Naive thymus-derived CD8-positive, alpha-beta T cell (primary cell): ENCODE results near the gene RNF113B. TPM values are rescaled to one million over a fixed set of nuclear protein-coding genes. Genes with fewer than 3 reads are reported as not detected.

ENCODE experiments used
- ATAC-seq, 2 donors: fragments of 150-1000 bp; cut with Tn5 transposase in 1 of 2; sonication (Bioruptor Pico), chemical (Tn5 transposase) in 1 of 2; 1 replicate in 1 of 2; 2 replicates in 1 of 2; pipeline ENCODE4 v1.10.0; 2021; ENCODE audit warnings: mild to moderate bottlenecking in 2 of 2, moderate library complexity in 2 of 2
- POLR2A ChIA-PET: fragments of 350-600 bp; sonication (Branson Sonifier 250); formaldehyde crosslinking; loops from one replicate; lab custom pipeline; 2021; ENCODE audit warnings: antibody characterized with exemption; lab: Charles Lee
- DNase-seq, 10 donors: peaks; one replicate each; pipeline versions ENCODE4 v3.0.0 to v3.0.0-alpha.2; 2020 to 2022
- H3K27ac Mint-ChIP-seq, 10 donors: one replicate each; pipeline ENCODE4 v1.8.0; 2020 to 2022; ENCODE audit warnings: mild to moderate bottlenecking in 10 of 10, mixed read lengths in 10 of 10, moderate library complexity in 4 of 10, inconsistent platforms in 1 of 10
- H3K27me3 Mint-ChIP-seq, 5 donors: one replicate each; pipeline ENCODE4 v1.8.0; 2021 to 2022; ENCODE audit warnings: mixed read lengths in 5 of 5
- H3K36me3 Mint-ChIP-seq, 3 donors: one replicate each; pipeline ENCODE4 v1.8.0; 2020 to 2022; ENCODE audit warnings: mixed read lengths in 3 of 3, mild to moderate bottlenecking in 2 of 3, inconsistent platforms in 1 of 3
- H3K4me1 Mint-ChIP-seq, 4 donors: one replicate each; pipeline ENCODE4 v1.8.0; 2021 to 2022; ENCODE audit warnings: mixed read lengths in 4 of 4
- H3K4me3 Mint-ChIP-seq, 10 donors: one replicate each; pipeline ENCODE4 v1.8.0; 2020 to 2022; ENCODE audit warnings: mild to moderate bottlenecking in 10 of 10, mixed read lengths in 10 of 10, moderate library complexity in 6 of 10, inconsistent platforms in 1 of 10
- H3K9me3 Mint-ChIP-seq, 9 donors: one replicate each; pipeline ENCODE4 v1.8.0; 2020 to 2022; ENCODE audit warnings: mixed read lengths in 9 of 9, mild to moderate bottlenecking in 3 of 9, inconsistent platforms in 1 of 9, moderate library complexity in 1 of 9
- polyA plus RNA-seq, 3 donors: library from polyadenylated mRNA; unstranded; fragments of 300-500 nt; fragmentation: Illumina TruSeq; gene quantifications; one replicate each; pipeline ENCODE4 v1.2.3, GENCODE V29; 2021
- total RNA-seq, 8 experiments: library from RNA in 2 of 8; stranded (reverse) in 2 of 8; gene quantifications; one replicate each; pipeline ENCODE4 v1.2.3 and lab custom pipeline; 2021 to 2026

Gene RNF113B
- total and polyA plus RNA-seq, 5 experiments from 2014 or later = not detected

- Mint-ChIP-seq H3K27me3 (peaks cover 0 to 12% (median 3%) of the 10 kb centered on the region in 5 donors), H3K9me3 (peaks cover 0 to 8% (median 0%) of the 10 kb centered on the region in 9 donors), H3K4me3 (no peak overlapping the region), H3K27ac (no peak overlapping the region), H3K4me1 (no peaks in the 10 kb centered on the region), H3K36me3 (no peaks in the 10 kb centered on the region)
- DNase-seq (no peak), ATAC-seq (no peak)
- POLR2A ChIA-PET = no interaction called here
Observed at GRCh38 chr13:98216135-98216565, 39.1 kb upstream of the RNF113B start.

GRCh38 chr13:98215508-98215907 is 38.4 kb upstream of the RNF113B start:
- POLR2A ChIA-PET = no interaction called here
- H3K4me1 Mint-ChIP-seq = no peaks in the 10 kb centered on the region
- H3K9me3 Mint-ChIP-seq = peaks cover 0 to 10% (median 3%) of the 10 kb centered on the region in 9 donors
- H3K36me3 Mint-ChIP-seq = no peaks in the 10 kb centered on the region
- ATAC-seq (no peak), DNase-seq (no peak)
- peaks cover 0 to 12% (median 5%) of the 10 kb centered on the region in 5 donors for H3K27me3 Mint-ChIP-seq
- no peak overlapping the region for H3K27ac Mint-ChIP-seq
- H3K4me3 Mint-ChIP-seq = no peak overlapping the region

GRCh38 chr13:98214707-98215106 is 37.6 kb upstream of the RNF113B start:
- POLR2A ChIA-PET = no interaction called here

GRCh38 chr13:98214008-98214643 is 37.1 kb upstream of the RNF113B start:
- H3K4me3 Mint-ChIP-seq = no peak overlapping the region
- POLR2A ChIA-PET = no interaction called here
- DNase-seq (no peak), ATAC-seq (no peak)
- no peaks in the 10 kb centered on the region for H3K36me3 Mint-ChIP-seq
- H3K27ac Mint-ChIP-seq = no peak overlapping the region
- peaks cover 0 to 10% (median 3%) of the 10 kb centered on the region in 9 donors for H3K9me3 Mint-ChIP-seq
- H3K27me3 Mint-ChIP-seq = peaks cover 0 to 12% (median 5%) of the 10 kb centered on the region in 5 donors
- no peaks in the 10 kb centered on the region for H3K4me1 Mint-ChIP-seq

More at GRCh38 chr13:98214707-98215106, 37.6 kb upstream of the RNF113B start:
- Mint-ChIP-seq H3K36me3 (no peaks in the 10 kb centered on the region), H3K9me3 (peaks cover 0 to 10% (median 3%) of the 10 kb centered on the region in 9 donors), H3K27me3 (peaks cover 0 to 12% (median 5%) of the 10 kb centered on the region in 5 donors), H3K27ac (no peak overlapping the region), H3K4me3 (no peak overlapping the region), H3K4me1 (no peaks in the 10 kb centered on the region)
- ATAC-seq = no peak
- no peak for DNase-seq

- DNase-seq (no peak), ATAC-seq (no peak)
- H3K36me3 Mint-ChIP-seq = peaks cover 0 to 2% (median 0%) of the 10 kb centered on the region in 3 donors
- H3K27ac Mint-ChIP-seq = no peak overlapping the region
- POLR2A ChIA-PET = no interaction called here
- H3K9me3 Mint-ChIP-seq = peaks cover 0 to 16% (median 5%) of the 10 kb centered on the region in 9 donors
- H3K27me3 Mint-ChIP-seq = peaks cover 4 to 16% (median 5%) of the 10 kb centered on the region in 5 donors
- no peaks in the 10 kb centered on the region for H3K4me1 Mint-ChIP-seq
- H3K4me3 Mint-ChIP-seq = no peak overlapping the region
Observed at GRCh38 chr13:98213354-98213753, 36.3 kb upstream of the RNF113B start.

- H3K27me3 Mint-ChIP-seq = peaks cover 5 to 19% (median 11%) of the 10 kb centered on the region in 5 donors
- no peak overlapping the region for H3K4me3 Mint-ChIP-seq
- no peaks in the 10 kb centered on the region for H3K4me1 Mint-ChIP-seq
- no peak for DNase-seq
- peaks cover 0 to 2% (median 0%) of the 10 kb centered on the region in 3 donors for H3K36me3 Mint-ChIP-seq
- H3K27ac Mint-ChIP-seq = no peak overlapping the region
- H3K9me3 Mint-ChIP-seq = peaks cover 0 to 18% (median 5%) of the 10 kb centered on the region in 9 donors
- POLR2A ChIA-PET = no interaction called here
- ATAC-seq = no peak
Observed at GRCh38 chr13:98212763-98213162, 35.7 kb upstream of the RNF113B start.

- Mint-ChIP-seq H3K4me3 (no peak overlapping the region), H3K4me1 (no peaks in the 10 kb centered on the region), H3K27me3 (peaks cover 7 to 34% (median 8%) of the 10 kb centered on the region in 5 donors), H3K36me3 (peaks cover 0 to 13% (median 2%) of the 10 kb centered on the region in 3 donors), H3K9me3 (peaks cover 8 to 37% (median 18%) of the 10 kb centered on the region in 9 donors), H3K27ac (no peak overlapping the region)
- ATAC-seq (no peak), DNase-seq (no peak)
- POLR2A ChIA-PET = no interaction called here
Observed at GRCh38 chr13:98208606-98209005, 31.5 kb upstream of the RNF113B start.

- DNase-seq (no peak), ATAC-seq (no peak)
- Mint-ChIP-seq H3K27me3 (peaks cover 7 to 37% (median 8%) of the 10 kb centered on the region in 5 donors), H3K9me3 (peaks cover 8 to 37% (median 18%) of the 10 kb centered on the region in 9 donors), H3K36me3 (peaks cover 0 to 13% (median 2%) of the 10 kb centered on the region in 3 donors), H3K4me3 (no peak overlapping the region), H3K27ac (no peak overlapping the region), H3K4me1 (no peaks in the 10 kb centered on the region)
- POLR2A ChIA-PET = no interaction called here
Observed at GRCh38 chr13:98207416-98207815, 30.3 kb upstream of the RNF113B start.

GRCh38 chr13:98206946-98207345 is 29.9 kb upstream of the RNF113B start:
- POLR2A ChIA-PET = no interaction called here
- H3K36me3 Mint-ChIP-seq = peaks cover 0 to 13% (median 2%) of the 10 kb centered on the region in 3 donors
- H3K4me1 Mint-ChIP-seq = no peaks in the 10 kb centered on the region
- H3K9me3 Mint-ChIP-seq = peaks cover 8 to 37% (median 18%) of the 10 kb centered on the region in 9 donors
- ATAC-seq = no peak
- no peak overlapping the region for H3K4me3 Mint-ChIP-seq
- H3K27ac Mint-ChIP-seq = no peak overlapping the region
- DNase-seq = no peak
- H3K27me3 Mint-ChIP-seq = peaks cover 7 to 41% (median 10%) of the 10 kb centered on the region in 5 donors

GRCh38 chr13:98204546-98204945 is 27.5 kb upstream of the RNF113B start:
- ATAC-seq = no peak
- H3K4me1 Mint-ChIP-seq = no peaks in the 10 kb centered on the region
- peaks cover 0 to 13% (median 2%) of the 10 kb centered on the region in 3 donors for H3K36me3 Mint-ChIP-seq
- peaks cover 4 to 59% (median 11%) of the 10 kb centered on the region in 5 donors for H3K27me3 Mint-ChIP-seq
- peaks cover 8 to 27% (median 18%) of the 10 kb centered on the region in 9 donors for H3K9me3 Mint-ChIP-seq
- no peak for DNase-seq
- POLR2A ChIA-PET = no interaction called here
- no peak overlapping the region for H3K4me3 Mint-ChIP-seq
- no peak overlapping the region for H3K27ac Mint-ChIP-seq

- peaks cover 8 to 32% (median 18%) of the 10 kb centered on the region in 9 donors for H3K9me3 Mint-ChIP-seq
- peaks cover 0 to 13% (median 2%) of the 10 kb centered on the region in 3 donors for H3K36me3 Mint-ChIP-seq
- no peak overlapping the region for H3K4me3 Mint-ChIP-seq
- DNase-seq = no peak
- H3K27ac Mint-ChIP-seq = no peak overlapping the region
- POLR2A ChIA-PET = no interaction called here
- peaks cover 4 to 66% (median 14%) of the 10 kb centered on the region in 5 donors for H3K27me3 Mint-ChIP-seq
- no peaks in the 10 kb centered on the region for H3K4me1 Mint-ChIP-seq
- ATAC-seq = no peak
Observed at GRCh38 chr13:98203646-98204326, 26.7 kb upstream of the RNF113B start.

GRCh38 chr13:98201984-98202383 is 24.9 kb upstream of the RNF113B start:
- H3K4me1 Mint-ChIP-seq = no peaks in the 10 kb centered on the region
- ATAC-seq (no peak), DNase-seq (no peak)
- peaks cover 1 to 49% (median 11%) of the 10 kb centered on the region in 5 donors for H3K27me3 Mint-ChIP-seq
- H3K27ac Mint-ChIP-seq = no peak overlapping the region
- H3K4me3 Mint-ChIP-seq = no peak overlapping the region
- H3K36me3 Mint-ChIP-seq = peaks cover 0 to 13% (median 0%) of the 10 kb centered on the region in 3 donors
- peaks cover 7 to 28% (median 14%) of the 10 kb centered on the region in 9 donors for H3K9me3 Mint-ChIP-seq
- POLR2A ChIA-PET = no interaction called here

- no peak overlapping the region for H3K27ac Mint-ChIP-seq
- POLR2A ChIA-PET = no interaction called here
- DNase-seq (no peak), ATAC-seq (no peak)
- H3K4me3 Mint-ChIP-seq = no peak overlapping the region
- H3K36me3 Mint-ChIP-seq = peaks cover 0 to 8% (median 0%) of the 10 kb centered on the region in 3 donors
- H3K9me3 Mint-ChIP-seq = peaks cover 4 to 20% (median 7%) of the 10 kb centered on the region in 9 donors
- H3K27me3 Mint-ChIP-seq = peaks cover 1 to 46% (median 9%) of the 10 kb centered on the region in 5 donors
- H3K4me1 Mint-ChIP-seq = no peaks in the 10 kb centered on the region
Observed at GRCh38 chr13:98201189-98201588, 24.1 kb upstream of the RNF113B start.
